ENCODE data around the gene PMEPA1. TPM values are rescaled to one million over a fixed set of nuclear protein-coding genes. Genes with fewer than 3 reads are reported as not detected.

PMEPA1 gene
- total and polyA plus RNA-seq, 10 of the 15 experiments (the other 5 are each of a cell fraction or from before 2014, with no cell fraction given), result 0.02 to 0.10 (median 0.04) TPM; not detected in 3

GRCh38 chr20:57746201-57746600 lies 36.4 kb upstream of the PMEPA1 start:
- ChIA-PET CTCF (no interaction called here), SMC1A (ENCODE audit: uncharacterized antibody, unreplicated experiment) (no interaction called here), POLR2A (no interaction called here), RAD21 (ENCODE audit: unreplicated experiment) (interaction anchor here (0.9 kb wide), 1 partner anchor 67 kb away, joined by 3 read pairs; no protein-coding TSS in a partner anchor)
- no peak for ATAC-seq
- no peaks in the 10 kb centered on the region for H3K36me3 ChIP-seq (ENCODE audit: control insufficient read depth in 2 of 2, insufficient read depth in 2 of 2, low read length in 1 of 2)
- H3K27me3 ChIP-seq (replicated peaks in 1 of 2; ENCODE audit: control insufficient read depth in 2 of 2, insufficient read depth in 2 of 2, low read length in 1 of 2), result no peaks in the 10 kb centered on the region
- no peaks in the 10 kb centered on the region for H3K79me2 ChIP-seq (ENCODE audit: control insufficient read depth, insufficient read depth, low read length)
- H3K9me3 ChIP-seq (replicated peaks; ENCODE audit: control insufficient read depth, insufficient read depth, low read length), result peaks cover under 1% of the 10 kb centered on the region; the same call in 2 of the 3 replicates
- no peak overlapping the region for H3K9ac ChIP-seq (ENCODE audit: control insufficient read depth, insufficient read depth, low read length)
- BruUV-seq (replicated peaks), result no TSS peak
- in situ Hi-C loops (cut with MboI), result no loop called here
- H3K4me3 ChIP-seq, result no peak overlapping the region
- intact Hi-C loops (cut with micrococcal nuclease; ENCODE audit: unreplicated experiment), result no loop called here
- no peak for DNase-seq (ENCODE audit: low read depth, low spot score)
- H3K27ac ChIP-seq (ENCODE audit: control insufficient read depth, insufficient read depth), result no peak overlapping the region
- peaks cover 9% of the 10 kb centered on the region for H3K4me1 ChIP-seq (ENCODE audit: control insufficient read depth, insufficient read depth, low read length)
- no peak overlapping the region for H2AFZ ChIP-seq (ENCODE audit: control insufficient read depth, low read depth, low read length)
- 70% methylated on average over 13 of the region's 13 CpGs for WGBS (ENCODE audit: insufficient coverage, insufficient replicate concordance, low lambda C conversion rate, missing lambda C conversion rate)
- no peak for FAIRE-seq
- H3K4me2 ChIP-seq (ENCODE audit: control insufficient read depth, insufficient read depth), result no peak overlapping the region
- H4K20me1 ChIP-seq (ENCODE audit: control insufficient read depth, insufficient read depth), result no peaks in the 10 kb centered on the region
- no peak for TF ChIP-seq CHD1 (IDR thresholded peaks at IDR 0.05; ENCODE audit: low read depth, low read length)
- no peak for TF ChIP-seq MEF2B (IDR thresholded peaks at IDR 0.05; ENCODE audit: partially characterized antibody, poor library complexity, severe bottlenecking)
- no peak for TF ChIP-seq ZZZ3 (IDR thresholded peaks at IDR 0.05; ENCODE audit: control insufficient read depth, insufficient read length, low read depth)
- no peak for TF ChIP-seq CBX5 (IDR thresholded peaks at IDR 0.05; ENCODE audit: low read depth)
- no peak for TF ChIP-seq LARP7 (IDR thresholded peaks at IDR 0.05)
- TF ChIP-seq, protein P1, sequence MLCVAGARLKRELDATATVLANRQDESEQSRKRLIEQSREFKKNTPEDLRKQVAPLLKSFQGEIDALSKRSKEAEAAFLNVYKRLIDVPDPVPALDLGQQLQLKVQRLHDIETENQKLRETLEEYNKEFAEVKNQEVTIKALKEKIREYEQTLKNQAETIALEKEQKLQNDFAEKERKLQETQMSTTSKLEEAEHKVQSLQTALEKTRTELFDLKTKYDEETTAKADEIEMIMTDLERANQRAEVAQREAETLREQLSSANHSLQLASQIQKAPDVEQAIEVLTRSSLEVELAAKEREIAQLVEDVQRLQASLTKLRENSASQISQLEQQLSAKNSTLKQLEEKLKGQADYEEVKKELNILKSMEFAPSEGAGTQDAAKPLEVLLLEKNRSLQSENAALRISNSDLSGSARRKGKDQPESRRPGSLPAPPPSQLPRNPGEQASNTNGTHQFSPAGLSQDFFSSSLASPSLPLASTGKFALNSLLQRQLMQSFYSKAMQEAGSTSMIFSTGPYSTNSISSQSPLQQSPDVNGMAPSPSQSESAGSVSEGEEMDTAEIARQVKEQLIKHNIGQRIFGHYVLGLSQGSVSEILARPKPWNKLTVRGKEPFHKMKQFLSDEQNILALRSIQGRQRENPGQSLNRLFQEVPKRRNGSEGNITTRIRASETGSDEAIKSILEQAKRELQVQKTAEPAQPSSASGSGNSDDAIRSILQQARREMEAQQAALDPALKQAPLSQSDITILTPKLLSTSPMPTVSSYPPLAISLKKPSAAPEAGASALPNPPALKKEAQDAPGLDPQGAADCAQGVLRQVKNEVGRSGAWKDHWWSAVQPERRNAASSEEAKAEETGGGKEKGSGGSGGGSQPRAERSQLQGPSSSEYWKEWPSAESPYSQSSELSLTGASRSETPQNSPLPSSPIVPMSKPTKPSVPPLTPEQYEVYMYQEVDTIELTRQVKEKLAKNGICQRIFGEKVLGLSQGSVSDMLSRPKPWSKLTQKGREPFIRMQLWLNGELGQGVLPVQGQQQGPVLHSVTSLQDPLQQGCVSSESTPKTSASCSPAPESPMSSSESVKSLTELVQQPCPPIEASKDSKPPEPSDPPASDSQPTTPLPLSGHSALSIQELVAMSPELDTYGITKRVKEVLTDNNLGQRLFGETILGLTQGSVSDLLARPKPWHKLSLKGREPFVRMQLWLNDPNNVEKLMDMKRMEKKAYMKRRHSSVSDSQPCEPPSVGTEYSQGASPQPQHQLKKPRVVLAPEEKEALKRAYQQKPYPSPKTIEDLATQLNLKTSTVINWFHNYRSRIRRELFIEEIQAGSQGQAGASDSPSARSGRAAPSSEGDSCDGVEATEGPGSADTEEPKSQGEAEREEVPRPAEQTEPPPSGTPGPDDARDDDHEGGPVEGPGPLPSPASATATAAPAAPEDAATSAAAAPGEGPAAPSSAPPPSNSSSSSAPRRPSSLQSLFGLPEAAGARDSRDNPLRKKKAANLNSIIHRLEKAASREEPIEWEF (IDR thresholded peaks at IDR 0.05; ENCODE audit: insufficient replicate concordance, low read depth, low read length), result no peak
- TF ChIP-seq CREM (IDR thresholded peaks at IDR 0.05; ENCODE audit: low read depth), result no peak
- no peak for TF ChIP-seq MYC (IDR thresholded peaks at IDR 0.05; ENCODE audit: insufficient read depth, insufficient read length, insufficient replicate concordance, low read length, severe bottlenecking)
- TF ChIP-seq FOXK2 (IDR thresholded peaks at IDR 0.05), result no peak
- no peak for TF ChIP-seq RUNX3 (IDR thresholded peaks at IDR 0.05; ENCODE audit: low read length)
- TF ChIP-seq NR2C1 (IDR thresholded peaks at IDR 0.05), result no peak
- TF ChIP-seq, protein P2, sequence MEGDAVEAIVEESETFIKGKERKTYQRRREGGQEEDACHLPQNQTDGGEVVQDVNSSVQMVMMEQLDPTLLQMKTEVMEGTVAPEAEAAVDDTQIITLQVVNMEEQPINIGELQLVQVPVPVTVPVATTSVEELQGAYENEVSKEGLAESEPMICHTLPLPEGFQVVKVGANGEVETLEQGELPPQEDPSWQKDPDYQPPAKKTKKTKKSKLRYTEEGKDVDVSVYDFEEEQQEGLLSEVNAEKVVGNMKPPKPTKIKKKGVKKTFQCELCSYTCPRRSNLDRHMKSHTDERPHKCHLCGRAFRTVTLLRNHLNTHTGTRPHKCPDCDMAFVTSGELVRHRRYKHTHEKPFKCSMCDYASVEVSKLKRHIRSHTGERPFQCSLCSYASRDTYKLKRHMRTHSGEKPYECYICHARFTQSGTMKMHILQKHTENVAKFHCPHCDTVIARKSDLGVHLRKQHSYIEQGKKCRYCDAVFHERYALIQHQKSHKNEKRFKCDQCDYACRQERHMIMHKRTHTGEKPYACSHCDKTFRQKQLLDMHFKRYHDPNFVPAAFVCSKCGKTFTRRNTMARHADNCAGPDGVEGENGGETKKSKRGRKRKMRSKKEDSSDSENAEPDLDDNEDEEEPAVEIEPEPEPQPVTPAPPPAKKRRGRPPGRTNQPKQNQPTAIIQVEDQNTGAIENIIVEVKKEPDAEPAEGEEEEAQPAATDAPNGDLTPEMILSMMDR (IDR thresholded peaks at IDR 0.05 in 2 of 3, conservative IDR thresholded peaks at IDR 0.05 in 1 of 3; ENCODE audit: control insufficient read depth in 2 of 3, extremely low read depth in 1 of 3, insufficient read depth in 1 of 3, low read depth in 3 of 3, low read length in 3 of 3), result no peak
- no peak for TF ChIP-seq IRF5 (IDR thresholded peaks at IDR 0.05; ENCODE audit: borderline replicate concordance)
- TF ChIP-seq FOS (IDR thresholded peaks at IDR 0.05; ENCODE audit: borderline replicate concordance, extremely low read depth, insufficient read length), result no peak
- TF ChIP-seq PAX5 (IDR thresholded peaks at IDR 0.05; ENCODE audit: borderline replicate concordance, low read depth, low read length), result no peak
- TF ChIP-seq MXI1 (IDR thresholded peaks at IDR 0.05; ENCODE audit: low read depth, low read length), result no peak
- TF ChIP-seq SREBF1 (IDR thresholded peaks at IDR 0.05; ENCODE audit: low read length), result no peak
- no peak for TF ChIP-seq GATAD2B (conservative IDR thresholded peaks at IDR 0.05; ENCODE audit: low read depth)
